HepG2 (cell line): ENCODE results near the gene AUTS2. TPM values are rescaled to one million over a fixed set of nuclear protein-coding genes. Genes with fewer than 3 reads are reported as not detected.
A peak's percentile ranks its signal among the peaks of the same experiment; 100 is the strongest.

Experiments
- ATAC-seq: fragments of 200-7000 bp; cut with Tn5 transposase; 3 replicates; pipeline ENCODE4 v1.9.1; 2020; ENCODE audit warnings: mild to moderate bottlenecking, moderate library complexity
- BruUV-seq: library from RNA; stranded (reverse); fragments of 400-500 nt; replicated peaks from 2 replicates; lab custom pipeline; 2021; lab: Mats Ljungman, UMichigan
- CTCF ChIA-PET: fragments of 300-600 bp; formaldehyde crosslinking; extraction: SDS; loops from one replicate; lab custom pipeline; 2021; ENCODE audit warnings: low total read pairs, inconsistent platforms, low intra/inter-chr PET ratio; lab: Yijun Ruan, JAX
- POLR2A ChIA-PET: fragments of 350-600 bp; sonication (Branson Sonifier 250); formaldehyde crosslinking; loops from one replicate; lab custom pipeline; 2020; ENCODE audit warnings: antibody characterized with exemption, inconsistent platforms; lab: Yijun Ruan, JAX
- DNase-seq: peaks from one replicate; pipeline ENCODE4 v3.0.0-alpha.2; 2015; ENCODE audit warnings: low spot score
- FAIRE-seq: peaks from 3 replicates; lab custom pipeline; 2011; peaks lifted over from hg19 to GRCh38; lab: Jason Lieb, UNC
- H2AFZ ChIP-seq: one replicate; pipeline ENCODE4 v1.6.1; 2011; ENCODE audit warnings: low read length, inconsistent platforms
- H3K27ac ChIP-seq: fragments of 300-600 bp; 3 replicates; pipeline ENCODE4 v1.8.0; 2011; ENCODE audit warnings: mixed run types, mild to moderate bottlenecking, mixed read lengths, low read length, inconsistent platforms; ENCODE audit not compliant: insufficient read depth; ENCODE audit errors: extremely low read length
- H3K27me3 ChIP-seq, 2 experiments: fragments of 200-600 bp in 1 of 2; 2 replicates in 1 of 2; 3 replicates in 1 of 2; pipeline versions ENCODE4 v1.6.0 to v1.8.0; 2011; ENCODE audit warnings: low read length in 2 of 2, mild to moderate bottlenecking in 2 of 2, moderate library complexity in 2 of 2, inconsistent platforms in 1 of 2; ENCODE audit not compliant: insufficient read depth in 2 of 2, control insufficient read depth in 1 of 2
- H3K36me3 ChIP-seq, 2 experiments: fragments of 200-600 bp in 1 of 2; replicated peaks in 1 of 2; 2 replicates in 1 of 2; 3 replicates in 1 of 2; pipeline versions ENCODE4 v1.5.1 to v1.8.0; 2011; ENCODE audit warnings: low read length in 2 of 2, inconsistent platforms in 1 of 2; ENCODE audit not compliant: insufficient read depth in 2 of 2, control insufficient read depth in 1 of 2
- H3K4me1 ChIP-seq: 2 replicates; pipeline ENCODE4 v1.5.1; 2012; ENCODE audit warnings: low read length, inconsistent platforms; ENCODE audit not compliant: insufficient read depth
- H3K4me2 ChIP-seq: 2 replicates; pipeline ENCODE4 v1.6.0; 2011; ENCODE audit warnings: low read depth, low read length, inconsistent platforms
- H3K4me3 ChIP-seq, 3 experiments: fragments of 200-600 bp in 1 of 3; sonication (generic), shearing (Covaris generic) in 1 of 3; replicated peaks in 1 of 3; 2 replicates each; pipeline ENCODE4 v1.5.1; 2011 to 2016; ENCODE audit warnings: low read length in 3 of 3, inconsistent platforms in 2 of 3, low read depth in 2 of 3, mild to moderate bottlenecking in 2 of 3, control low read depth in 1 of 3, mixed read lengths in 1 of 3; ENCODE audit not compliant: insufficient read depth in 1 of 3
- H3K79me2 ChIP-seq: one replicate; pipeline ENCODE4 v1.6.1; 2011; ENCODE audit warnings: low read length, inconsistent platforms; ENCODE audit not compliant: insufficient read depth
- H3K9ac ChIP-seq: 2 replicates; pipeline ENCODE4 v1.6.0; 2011; ENCODE audit warnings: mild to moderate bottlenecking, low read depth, low read length, inconsistent platforms; ENCODE audit not compliant: insufficient read depth
- H3K9me3 ChIP-seq: 2 replicates; pipeline ENCODE4 v1.5.1; 2012; ENCODE audit warnings: mild to moderate bottlenecking, low read length
- H4K20me1 ChIP-seq: 2 replicates; pipeline ENCODE4 v1.6.0; 2011; ENCODE audit warnings: inconsistent platforms, mild to moderate bottlenecking, low read length, moderate library complexity; ENCODE audit not compliant: insufficient read depth
- ARNT2 ChIP-seq: sonication (generic); formaldehyde crosslinking; IDR thresholded peaks from 2 replicates; pipeline ENCODE4 v1.8.0; 2022; ENCODE audit warnings: mild to moderate bottlenecking, low read depth, missing genetic modification reagents, moderate library complexity
- ISX ChIP-seq: sonication (generic); formaldehyde crosslinking; conservative IDR thresholded peaks from 2 replicates; pipeline ENCODE4 v1.5.0; 2020; ENCODE audit warnings: missing genetic modification reagents
- KDM5B ChIP-seq: sonication (generic); formaldehyde crosslinking; IDR thresholded peaks from 2 replicates; pipeline ENCODE4 v1.4.0; 2020; ENCODE audit warnings: missing genetic modification reagents, mild to moderate bottlenecking, borderline replicate concordance
- PAX8 ChIP-seq: sonication (generic); formaldehyde crosslinking; IDR thresholded peaks from 2 replicates; pipeline ENCODE4 v1.8.0; 2022; ENCODE audit warnings: mild to moderate bottlenecking, missing genetic modification reagents, borderline replicate concordance
- TBX2 ChIP-seq: sonication (generic); formaldehyde crosslinking; IDR thresholded peaks from 2 replicates; pipeline ENCODE4 v1.5.0; 2020; ENCODE audit warnings: missing genetic modification reagents, mild to moderate bottlenecking, borderline replicate concordance
- ZNF772 ChIP-seq: sonication (generic); formaldehyde crosslinking; IDR thresholded peaks from 2 replicates; pipeline ENCODE4 v1.5.0; 2020; ENCODE audit warnings: mild to moderate bottlenecking, missing genetic modification reagents
- WGBS: methylation state at CpG from one replicate; pipeline ENCODE4 v1.1.6; 2017; ENCODE audit warnings: low lambda C conversion rate; 5-methylcytosine and 5-hydroxymethylcytosine counted together
- in situ Hi-C: cut with HindIII; loops from 2 replicates; pipeline ENCODE4 v1.10.0; 2017; ENCODE audit warnings: low pct_unique_long_range_greater_than_20kb; ENCODE audit not compliant: extremely low pct_ligation_motif_present
- intact Hi-C: fragments of 100-400 bp; cut with micrococcal nuclease; formaldehyde crosslinking; loops from one replicate; pipeline ENCODE4 v1.10.0; 2022; ENCODE audit not compliant: unreplicated experiment
- polyA plus RNA-seq, 8 experiments: library from polyadenylated mRNA; depleted of rRNA in 3 of 8; stranded (reverse) in 7 of 8; unstranded in 1 of 8; fragments of >200 nt; fragmentation: Illumina TruSeq in 4 of 8; extraction: Trizol in 4 of 8; gene quantifications; 2 replicates each; pipeline versions ENCODE4 v1.2.1 to v1.2.3, GENCODE V29; 2011 to 2016; ENCODE audit warnings: low read depth in 4 of 8, missing spikeins in 1 of 8, mixed read lengths in 1 of 8; ENCODE audit not compliant: insufficient read depth in 1 of 8
- total RNA-seq, 5 experiments: library from RNA; depleted of rRNA; stranded (reverse); fragments of >200 nt; fragmentation: Illumina TruSeq; extraction: Trizol; gene quantifications; 2 replicates each; pipeline ENCODE4 v1.2.3, GENCODE V29; 2016; ENCODE audit warnings: low read depth in 1 of 5
- TF ChIP-seq, protein P1 (sequence below): sonication (generic); formaldehyde crosslinking; IDR thresholded peaks from 2 replicates; pipeline ENCODE4 v1.5.0; 2020; ENCODE audit warnings: missing genetic modification reagents
- TF ChIP-seq, protein P2 (sequence below), 2 experiments: sonication (generic) in 1 of 2; formaldehyde crosslinking in 1 of 2; IDR thresholded peaks; 2 replicates each; pipeline versions ENCODE4 v1.6.1 to v1.9.0; 2014 to 2022; ENCODE audit warnings: antibody characterized with exemption in 1 of 2, borderline replicate concordance in 1 of 2, inconsistent platforms in 1 of 2, low read depth in 1 of 2, missing genetic modification reagents in 1 of 2

AUTS2 gene
- total and polyA plus RNA-seq, 2 of the 13 experiments (the other 11 are each of a cell fraction or from before 2014, with no cell fraction given): 0.38 TPM; not detected in 1

DNA sequence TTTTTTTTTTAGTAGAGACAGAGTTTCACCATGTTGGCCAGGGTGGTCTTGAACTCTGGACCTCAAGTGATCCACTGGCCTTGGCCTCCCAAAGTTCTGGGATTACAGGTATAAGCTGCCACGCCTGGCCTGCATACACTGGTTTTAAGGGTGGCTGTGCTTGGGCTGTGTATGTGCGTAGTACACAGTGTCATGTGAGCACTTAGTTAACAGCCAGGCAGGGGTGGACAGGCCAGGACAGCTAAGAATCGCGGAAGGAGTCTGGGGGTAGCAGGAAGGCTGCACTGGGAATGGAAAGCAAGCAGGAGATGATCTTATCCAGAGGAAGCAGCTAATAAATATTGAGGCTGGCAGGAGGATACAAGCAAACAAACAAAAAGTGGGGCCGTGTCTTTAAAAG, 1153.6 kb downstream of the AUTS2 start:
- 54% methylated on average over 5 of the region's 5 CpGs for WGBS
- no peak overlapping the region for H3K27ac ChIP-seq
- no peak overlapping the region for H2AFZ ChIP-seq
- FAIRE-seq: no peak
- intact Hi-C loops (no loop called here), in situ Hi-C loops (no loop called here)
- H3K4me3 ChIP-seq: no peak overlapping the region
- no peak for DNase-seq
- no peaks in the 10 kb centered on the region for H3K36me3 ChIP-seq
- no peak for ATAC-seq
- ChIA-PET CTCF (no interaction called here), POLR2A (no interaction called here)
- H3K9me3 ChIP-seq: no peaks in the 10 kb centered on the region
- H3K79me2 ChIP-seq: no peaks in the 10 kb centered on the region
- H3K4me2 ChIP-seq: no peak overlapping the region
- H3K27me3 ChIP-seq: no peaks in the 10 kb centered on the region
- H4K20me1 ChIP-seq: no peaks in the 10 kb centered on the region
- peaks cover 17% of the 10 kb centered on the region for H3K4me1 ChIP-seq
- BruUV-seq: no TSS peak
- TF ChIP-seq, protein P1, sequence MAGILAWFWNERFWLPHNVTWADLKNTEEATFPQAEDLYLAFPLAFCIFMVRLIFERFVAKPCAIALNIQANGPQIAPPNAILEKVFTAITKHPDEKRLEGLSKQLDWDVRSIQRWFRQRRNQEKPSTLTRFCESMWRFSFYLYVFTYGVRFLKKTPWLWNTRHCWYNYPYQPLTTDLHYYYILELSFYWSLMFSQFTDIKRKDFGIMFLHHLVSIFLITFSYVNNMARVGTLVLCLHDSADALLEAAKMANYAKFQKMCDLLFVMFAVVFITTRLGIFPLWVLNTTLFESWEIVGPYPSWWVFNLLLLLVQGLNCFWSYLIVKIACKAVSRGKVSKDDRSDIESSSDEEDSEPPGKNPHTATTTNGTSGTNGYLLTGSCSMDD (CRISPR knock-in tag): no peak
- TF ChIP-seq PAX8 (CRISPR knock-in tag) (no peak), ZNF772 (no peak), KDM5B (CRISPR knock-in tag) (no peak), ARNT2 (CRISPR knock-in tag) (no peak), ISX (no peak), TBX2 (no peak)
- H3K9ac ChIP-seq: no peak overlapping the region

DNA sequence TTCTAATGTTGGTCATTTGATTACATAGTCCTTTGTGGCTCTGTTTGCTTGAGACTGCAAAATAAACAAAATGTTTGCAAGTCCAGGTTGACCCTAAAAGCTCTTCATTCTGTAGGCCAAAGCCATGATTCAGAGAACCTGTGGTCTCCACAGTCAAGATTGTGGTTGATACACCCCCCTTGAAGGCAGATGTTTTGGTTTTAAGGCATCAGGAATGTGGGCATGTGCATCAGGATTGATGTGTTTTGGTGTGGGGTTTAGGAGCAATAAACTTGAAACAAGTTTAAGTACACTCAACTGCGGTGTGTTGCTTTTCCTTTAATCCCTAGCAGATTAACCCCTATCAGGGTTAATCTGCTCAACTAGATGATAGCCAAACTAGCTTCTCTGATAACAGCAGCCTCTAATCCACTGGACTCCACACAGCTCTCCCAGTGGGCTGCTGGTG, 1154.5 kb downstream of the AUTS2 start:
- BruUV-seq: no TSS peak
- Histone ChIP-seq H3K4me3 (no peak overlapping the region), H3K9me3 (no peaks in the 10 kb centered on the region), H3K4me2 (no peak overlapping the region), H3K27me3 (no peaks in the 10 kb centered on the region), H3K9ac (no peak overlapping the region), H3K79me2 (no peaks in the 10 kb centered on the region), H3K27ac (no peak overlapping the region), H3K36me3 (no peaks in the 10 kb centered on the region), H4K20me1 (no peaks in the 10 kb centered on the region), H3K4me1 (peaks cover 17% of the 10 kb centered on the region), H2AFZ (no peak overlapping the region)
- CTCF ChIA-PET: no interaction called here
- peak; percentile 66; the same call in 2 of the 3 replicates for ATAC-seq
- in situ Hi-C loops (no loop called here), intact Hi-C loops (no loop called here)
- no peak for FAIRE-seq
- WGBS: 71% methylated on average over 1 of the region's 1 CpG
- DNase-seq: peak; percentile 29
- POLR2A ChIA-PET: interaction anchor here (1.4 kb wide), 1 partner anchor 29 kb away, joined by 7 read pairs; no protein-coding TSS in a partner anchor
- TF ChIP-seq, protein P2, sequence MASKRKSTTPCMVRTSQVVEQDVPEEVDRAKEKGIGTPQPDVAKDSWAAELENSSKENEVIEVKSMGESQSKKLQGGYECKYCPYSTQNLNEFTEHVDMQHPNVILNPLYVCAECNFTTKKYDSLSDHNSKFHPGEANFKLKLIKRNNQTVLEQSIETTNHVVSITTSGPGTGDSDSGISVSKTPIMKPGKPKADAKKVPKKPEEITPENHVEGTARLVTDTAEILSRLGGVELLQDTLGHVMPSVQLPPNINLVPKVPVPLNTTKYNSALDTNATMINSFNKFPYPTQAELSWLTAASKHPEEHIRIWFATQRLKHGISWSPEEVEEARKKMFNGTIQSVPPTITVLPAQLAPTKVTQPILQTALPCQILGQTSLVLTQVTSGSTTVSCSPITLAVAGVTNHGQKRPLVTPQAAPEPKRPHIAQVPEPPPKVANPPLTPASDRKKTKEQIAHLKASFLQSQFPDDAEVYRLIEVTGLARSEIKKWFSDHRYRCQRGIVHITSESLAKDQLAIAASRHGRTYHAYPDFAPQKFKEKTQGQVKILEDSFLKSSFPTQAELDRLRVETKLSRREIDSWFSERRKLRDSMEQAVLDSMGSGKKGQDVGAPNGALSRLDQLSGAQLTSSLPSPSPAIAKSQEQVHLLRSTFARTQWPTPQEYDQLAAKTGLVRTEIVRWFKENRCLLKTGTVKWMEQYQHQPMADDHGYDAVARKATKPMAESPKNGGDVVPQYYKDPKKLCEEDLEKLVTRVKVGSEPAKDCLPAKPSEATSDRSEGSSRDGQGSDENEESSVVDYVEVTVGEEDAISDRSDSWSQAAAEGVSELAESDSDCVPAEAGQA (IDR thresholded peaks at IDR 0.05; ENCODE audit: low read depth): no peak
- TF ChIP-seq, protein P2 (CRISPR knock-in tag; IDR thresholded peaks at IDR 0.05; ENCODE audit: borderline replicate concordance): no peak
